Activated naive CD8-positive, alpha-beta T cell treated with anti-CD3 and anti-CD28 coated beads, Interleukin-2, amount 10 ng/mL, durations not matched to agents 7 days and 5 days (primary cell): ENCODE data around the gene ZFYVE19. TPM values are rescaled to one million over a fixed set of nuclear protein-coding genes. Genes with fewer than 3 reads are reported as not detected.

Experiments
- ATAC-seq: fragments of 150-1000 bp; cut with Tn5 transposase; one replicate; pipeline ENCODE4 v1.10.0; 2021; ENCODE audit warnings: low read depth, moderate library complexity
- POLR2A ChIA-PET: fragments of 350-600 bp; sonication (Branson Sonifier 250); formaldehyde crosslinking; loops from one replicate; lab custom pipeline; 2021; ENCODE audit warnings: antibody characterized with exemption; lab: Charles Lee
- DNase-seq: peaks from one replicate; pipeline ENCODE4 v3.0.0; 2021
- H3K27ac Mint-ChIP-seq: one replicate; pipeline ENCODE4 v1.8.0; 2022; ENCODE audit warnings: mild to moderate bottlenecking, mixed read lengths
- H3K27me3 Mint-ChIP-seq: one replicate; pipeline ENCODE4 v1.8.0; 2022; ENCODE audit warnings: mild to moderate bottlenecking, moderate library complexity, mixed read lengths
- H3K36me3 Mint-ChIP-seq: one replicate; pipeline ENCODE4 v1.8.0; 2021; ENCODE audit warnings: mild to moderate bottlenecking, mixed read lengths
- H3K4me1 Mint-ChIP-seq: one replicate; pipeline ENCODE4 v1.8.0; 2021; ENCODE audit warnings: mixed read lengths
- H3K4me3 Mint-ChIP-seq: one replicate; pipeline ENCODE4 v1.8.0; 2022; ENCODE audit warnings: mild to moderate bottlenecking, moderate library complexity, mixed read lengths
- H3K9me3 Mint-ChIP-seq: one replicate; pipeline ENCODE4 v1.8.0; 2021; ENCODE audit warnings: mixed read lengths
- total RNA-seq, 2 experiments: library from RNA; stranded (reverse); gene quantifications; one replicate each; pipeline ENCODE4 v1.2.3, GENCODE V29; 2021

Gene ZFYVE19
- total RNA-seq, 2 experiments from 2014 or later: 30.1 to 31.7 TPM

DNA sequence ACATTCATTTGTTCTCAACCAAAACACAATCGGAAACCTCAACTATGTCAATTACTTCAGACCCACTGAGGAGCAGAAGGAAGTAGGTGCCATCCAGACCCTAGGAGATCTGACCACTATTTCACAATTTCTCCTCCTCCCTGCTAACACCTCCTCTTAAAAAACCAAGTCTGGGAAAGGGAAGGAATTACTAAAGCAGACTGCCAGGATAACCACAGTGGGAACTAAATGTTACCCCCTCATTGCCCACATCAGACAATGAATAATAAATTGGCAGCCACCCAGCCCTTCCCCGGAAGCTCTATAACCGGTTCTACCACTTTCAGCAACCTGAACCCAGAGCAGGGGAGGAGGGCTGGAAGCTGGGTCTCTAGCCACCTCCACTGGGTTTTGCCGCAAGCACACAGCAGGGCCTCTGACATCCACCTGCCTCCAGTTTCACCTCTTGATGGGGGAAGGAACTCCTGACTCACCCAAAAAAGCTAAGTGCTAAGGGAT, 19.5 kb upstream of the ZFYVE19 start:
- no peak for DNase-seq
- H3K9me3 Mint-ChIP-seq: no peaks in the 10 kb centered on the region
- peak; percentile 77 for ATAC-seq
- peak overlapping the region; percentile 25 for H3K4me3 Mint-ChIP-seq
- peaks cover 32% of the 10 kb centered on the region for H3K4me1 Mint-ChIP-seq
- H3K27ac Mint-ChIP-seq: peak overlapping the region; percentile 75
- no peaks in the 10 kb centered on the region for H3K27me3 Mint-ChIP-seq
- H3K36me3 Mint-ChIP-seq: peaks cover 2% of the 10 kb centered on the region
- POLR2A ChIA-PET: interaction anchor here (0.5 to 1.9 kb wide), 4 partner anchors 19 to 93 kb away, joined by 6 to 9 read pairs (median 7); partner anchors contain the start of genes DNAJC17, GCHFR, RAD51 and ZFYVE19

DNA sequence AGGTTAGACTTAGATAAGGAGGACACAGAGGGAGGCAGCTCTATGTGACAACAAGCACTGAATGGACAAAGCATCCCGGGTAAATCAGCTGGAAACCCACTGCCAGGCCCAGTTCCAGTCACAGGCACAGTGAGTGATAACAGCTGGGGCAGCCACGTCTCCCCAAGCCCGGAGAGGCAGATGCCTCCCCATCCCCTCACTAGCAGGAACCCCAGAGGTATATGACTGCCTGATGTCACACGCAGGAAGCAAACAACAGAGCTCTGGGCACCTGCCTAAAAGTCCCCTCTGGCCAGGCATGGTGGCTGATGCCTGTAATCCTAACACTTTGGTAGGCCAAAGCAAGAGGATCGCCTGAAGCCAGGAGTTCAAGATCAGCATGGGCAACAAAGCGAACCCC, 18.9 kb upstream of the ZFYVE19 start:
- Mint-ChIP-seq H3K27ac (peak overlapping the region; percentile 75), H3K9me3 (no peaks in the 10 kb centered on the region), H3K4me1 (peaks cover 26% of the 10 kb centered on the region), H3K27me3 (no peaks in the 10 kb centered on the region), H3K4me3 (peak overlapping the region; percentile 25), H3K36me3 (peaks cover 2% of the 10 kb centered on the region)
- DNase-seq (no peak), ATAC-seq (peak; percentile 38)
- POLR2A ChIA-PET: interaction anchor here (1.4 to 1.9 kb wide), 3 partner anchors 19 to 93 kb away, joined by 7 to 9 read pairs (median 7); partner anchors contain the start of genes DNAJC17, GCHFR, RAD51 and ZFYVE19

DNA sequence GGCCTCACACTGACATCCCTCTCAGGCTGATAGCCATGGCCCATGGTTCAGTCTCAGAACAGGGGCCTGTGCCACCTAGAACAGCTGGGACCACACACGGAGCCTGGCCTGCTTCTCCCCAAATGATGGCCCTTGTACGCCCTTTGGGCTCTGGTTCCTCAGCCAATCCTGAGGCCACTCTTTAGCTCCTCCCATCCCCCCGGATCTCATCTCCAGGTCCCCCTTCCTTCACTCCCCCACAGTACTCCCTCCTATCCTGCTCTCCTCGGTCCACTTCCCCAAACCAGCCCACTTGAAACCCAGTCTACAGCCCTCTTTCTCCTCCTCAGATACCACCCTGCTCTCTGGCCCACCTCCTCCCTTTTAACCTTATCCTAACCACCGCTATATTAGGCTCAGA, 17.8 kb upstream of the ZFYVE19 start:
- ATAC-seq (no peak), DNase-seq (no peak)
- Mint-ChIP-seq H3K36me3 (peaks cover 6% of the 10 kb centered on the region), H3K9me3 (no peaks in the 10 kb centered on the region), H3K27me3 (no peaks in the 10 kb centered on the region), H3K4me3 (no peak overlapping the region), H3K4me1 (peaks cover 23% of the 10 kb centered on the region), H3K27ac (peak overlapping the region; percentile 6)
- POLR2A ChIA-PET: interaction anchor here (0.5 to 1.9 kb wide), 2 partner anchors 25 to 732 kb away, joined by 3 to 7 read pairs; partner anchors contain the start of gene GCHFR

DNA sequence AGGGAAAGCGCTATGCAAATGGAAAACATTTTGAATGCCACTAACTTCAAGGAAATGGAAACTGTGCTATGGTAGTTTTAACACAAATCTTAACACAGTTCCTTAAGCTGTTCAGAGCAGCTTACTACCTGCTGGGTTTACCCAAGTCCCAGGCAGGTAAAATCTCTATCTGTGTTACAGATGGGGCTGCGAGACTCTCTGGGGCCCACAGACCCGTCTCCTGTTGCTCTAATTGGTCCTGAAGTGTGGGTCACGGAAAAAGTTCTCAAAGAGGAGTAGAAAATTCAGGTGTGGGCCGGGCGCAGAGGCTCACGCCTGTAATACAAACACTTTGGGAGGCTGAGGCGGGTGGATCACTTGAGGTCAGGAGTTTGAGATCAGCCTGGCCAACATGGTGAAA, 16.9 kb upstream of the ZFYVE19 start:
- Mint-ChIP-seq H3K36me3 (peaks cover 6% of the 10 kb centered on the region), H3K4me3 (no peak overlapping the region), H3K27ac (no peak overlapping the region), H3K27me3 (no peaks in the 10 kb centered on the region), H3K4me1 (peaks cover 23% of the 10 kb centered on the region), H3K9me3 (no peaks in the 10 kb centered on the region)
- no peak for DNase-seq
- POLR2A ChIA-PET: interaction anchor here (0.6 to 0.7 kb wide), 4 partner anchors 16 to 87 kb away, joined by 3 to 6 read pairs (median 4); no protein-coding TSS in a partner anchor
- no peak for ATAC-seq

DNA sequence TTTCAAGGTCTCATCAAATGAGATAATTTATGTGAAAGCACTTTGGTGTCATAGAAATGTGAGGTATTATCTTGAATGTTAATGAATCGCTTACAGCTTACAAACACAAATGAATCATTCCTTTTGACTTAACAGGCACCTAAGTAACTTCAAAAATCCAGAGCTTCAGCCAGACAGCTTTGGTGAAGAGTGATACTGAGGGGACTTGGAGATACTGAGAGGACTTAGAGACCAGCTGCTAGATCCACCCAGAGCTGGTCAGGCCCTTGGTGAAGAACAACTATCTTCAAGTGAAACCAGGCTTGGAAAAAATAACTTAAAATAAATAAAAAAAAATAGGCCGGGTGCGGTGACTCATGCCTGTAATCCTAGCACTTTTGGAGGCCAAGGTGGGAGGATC, 16.2 kb upstream of the ZFYVE19 start:
- no peak for DNase-seq
- no peak overlapping the region for H3K27ac Mint-ChIP-seq
- H3K27me3 Mint-ChIP-seq: no peaks in the 10 kb centered on the region
- H3K4me3 Mint-ChIP-seq: no peak overlapping the region
- no peaks in the 10 kb centered on the region for H3K9me3 Mint-ChIP-seq
- ATAC-seq: no peak
- H3K4me1 Mint-ChIP-seq: peaks cover 23% of the 10 kb centered on the region
- POLR2A ChIA-PET: no interaction called here
- H3K36me3 Mint-ChIP-seq: peaks cover 6% of the 10 kb centered on the region

DNA sequence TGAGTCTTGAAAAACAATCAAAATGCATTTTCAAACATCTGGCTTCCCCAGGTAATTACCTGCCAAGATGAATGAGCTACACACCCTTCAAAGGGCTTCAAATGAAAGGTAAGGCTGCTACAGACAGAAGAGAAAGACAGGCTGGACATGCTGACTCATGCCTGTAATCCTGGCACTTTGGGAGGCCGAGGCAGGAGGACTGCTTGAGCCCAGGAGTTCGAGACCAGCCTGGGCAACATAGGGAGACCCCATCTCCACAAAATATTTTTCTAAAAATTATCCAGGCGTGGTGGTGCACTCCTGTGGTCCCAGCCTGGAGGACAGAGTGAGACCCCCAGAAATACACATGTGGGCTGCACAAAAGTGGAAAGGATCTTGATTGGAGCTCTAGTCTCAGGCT, 14.5 kb upstream of the ZFYVE19 start:
- H3K27me3 Mint-ChIP-seq: no peaks in the 10 kb centered on the region
- POLR2A ChIA-PET: interaction anchor here (0.6 to 0.7 kb wide), 2 partner anchors 18 to 307 kb away, joined by 3 read pairs; no protein-coding TSS in a partner anchor
- peaks cover 6% of the 10 kb centered on the region for H3K36me3 Mint-ChIP-seq

DNA sequence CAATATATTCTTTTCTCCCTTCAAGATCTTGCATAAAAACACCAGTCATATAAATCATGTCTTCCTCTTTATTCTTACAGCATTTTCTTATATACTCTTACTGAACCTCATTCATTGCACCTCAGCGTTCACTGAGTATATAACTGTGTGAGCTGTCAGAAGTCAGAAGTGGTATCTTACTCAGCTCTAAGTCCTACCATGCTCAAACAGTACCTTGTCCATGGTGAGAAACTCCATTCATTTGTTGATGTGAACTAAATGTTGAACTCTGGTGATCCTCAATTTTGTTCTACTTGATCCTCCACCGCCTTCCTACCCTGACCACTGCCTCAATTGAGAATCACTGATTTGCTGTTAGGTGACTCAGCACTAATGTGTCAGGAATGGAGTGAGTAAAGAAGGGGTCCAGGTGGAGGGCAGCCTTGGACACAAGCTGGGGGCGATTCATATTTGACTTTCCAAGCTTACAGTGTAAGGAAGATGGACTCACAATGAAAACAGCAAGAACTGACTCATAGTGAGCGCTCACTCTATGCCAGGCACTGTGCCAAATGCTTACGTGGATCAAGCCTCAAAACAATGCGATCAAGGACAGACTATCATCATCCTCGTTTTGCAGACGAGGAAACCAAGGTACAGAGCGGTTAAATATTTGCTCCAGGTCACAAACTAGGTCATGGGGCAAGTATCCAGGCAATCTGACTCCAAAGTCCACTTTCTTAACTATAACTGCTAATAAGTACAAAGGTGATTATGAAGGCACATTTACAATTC, 13.5 kb upstream of the ZFYVE19 start:
- Mint-ChIP-seq H3K4me3 (no peak overlapping the region), H3K4me1 (peaks cover 6% of the 10 kb centered on the region), H3K27ac (no peak overlapping the region), H3K9me3 (no peaks in the 10 kb centered on the region), H3K27me3 (no peaks in the 10 kb centered on the region), H3K36me3 (peaks cover 12% of the 10 kb centered on the region)
- DNase-seq (no peak), ATAC-seq (no peak)
- POLR2A ChIA-PET: no interaction called here

More for the DNA sequence above, 14.5 kb upstream of the ZFYVE19 start:
- peaks cover 14% of the 10 kb centered on the region for H3K4me1 Mint-ChIP-seq
- H3K9me3 Mint-ChIP-seq: no peaks in the 10 kb centered on the region
- ATAC-seq (no peak), DNase-seq (no peak)
- no peak overlapping the region for H3K27ac Mint-ChIP-seq
- H3K4me3 Mint-ChIP-seq: no peak overlapping the region

DNA sequence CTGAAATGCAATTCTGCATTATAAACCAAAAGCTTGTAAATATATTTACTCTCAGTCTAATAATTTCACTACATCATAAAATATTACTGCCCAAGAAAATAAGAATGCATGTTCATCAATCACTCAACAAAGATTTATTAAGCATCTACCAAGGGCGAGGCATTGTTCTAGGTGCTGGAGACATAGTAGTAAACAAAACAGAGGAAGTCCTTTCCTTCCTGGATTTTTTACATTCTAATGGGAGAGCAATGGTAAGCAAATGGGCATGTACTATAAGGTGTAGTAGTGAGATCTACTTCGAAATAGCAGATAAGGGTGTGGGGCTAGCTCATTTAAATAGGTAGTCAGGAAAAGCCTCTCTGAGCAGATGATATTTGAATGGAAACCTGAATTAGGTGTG, 10.8 kb upstream of the ZFYVE19 start:
- H3K27ac Mint-ChIP-seq: no peak overlapping the region
- peaks cover under 1% of the 10 kb centered on the region for H3K4me1 Mint-ChIP-seq
- POLR2A ChIA-PET: interaction anchor here (1.4 kb wide), 1 partner anchor 11 kb away, joined by 5 read pairs; the partner anchor contains the start of genes DNAJC17 and ZFYVE19
- DNase-seq (no peak), ATAC-seq (no peak)
- no peaks in the 10 kb centered on the region for H3K27me3 Mint-ChIP-seq
- peaks cover 13% of the 10 kb centered on the region for H3K36me3 Mint-ChIP-seq
- no peak overlapping the region for H3K4me3 Mint-ChIP-seq
- H3K9me3 Mint-ChIP-seq: no peaks in the 10 kb centered on the region

DNA sequence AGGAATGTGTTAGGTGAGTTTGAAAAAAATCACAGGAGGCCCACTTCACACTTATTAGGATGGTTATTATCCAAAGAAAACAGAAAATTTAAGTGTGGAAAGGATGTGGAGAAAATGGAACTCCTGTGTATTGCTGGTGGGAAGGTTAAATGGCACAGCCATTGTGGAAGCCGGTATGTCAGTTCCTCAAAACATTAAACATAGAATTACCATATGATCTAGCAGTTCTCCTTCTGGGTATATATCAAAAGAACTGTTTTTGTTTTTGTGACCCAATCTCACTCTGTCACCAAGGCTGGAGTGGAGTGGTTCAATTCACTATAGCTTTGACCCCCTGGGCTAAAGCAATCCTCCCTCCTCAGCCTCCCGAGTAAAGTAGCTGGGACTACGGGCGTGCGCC, 10.4 kb upstream of the ZFYVE19 start:
- DNase-seq (no peak), ATAC-seq (no peak)
- POLR2A ChIA-PET: interaction anchor here (1.4 kb wide), 1 partner anchor 10 kb away, joined by 5 read pairs; the partner anchor contains the start of genes DNAJC17 and ZFYVE19
- Mint-ChIP-seq H3K4me1 (peaks cover 3% of the 10 kb centered on the region), H3K4me3 (no peak overlapping the region), H3K27me3 (no peaks in the 10 kb centered on the region), H3K36me3 (peaks cover 16% of the 10 kb centered on the region), H3K9me3 (no peaks in the 10 kb centered on the region), H3K27ac (no peak overlapping the region)

DNA sequence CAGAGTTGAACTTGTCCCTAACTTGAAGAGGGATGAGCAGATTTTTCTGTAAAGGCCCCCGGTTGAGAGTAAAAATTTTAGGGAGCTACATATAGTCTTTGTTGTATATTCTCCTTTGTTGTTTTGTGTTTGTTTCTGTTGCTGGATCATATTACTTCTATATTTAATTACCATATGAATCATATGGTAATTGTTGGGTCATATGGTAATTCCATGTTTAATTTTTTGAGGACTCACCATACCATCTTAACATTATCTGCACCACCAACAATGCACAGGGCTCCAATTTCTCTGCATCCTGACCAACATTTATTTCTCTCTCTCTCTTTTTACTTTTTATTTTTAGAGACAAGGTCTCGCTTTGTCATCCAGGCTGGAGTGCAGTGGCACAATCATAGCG, 7.4 kb upstream of the ZFYVE19 start:
- Mint-ChIP-seq H3K4me3 (no peak overlapping the region), H3K4me1 (peaks cover 8% of the 10 kb centered on the region), H3K27me3 (no peaks in the 10 kb centered on the region), H3K27ac (no peak overlapping the region), H3K9me3 (no peaks in the 10 kb centered on the region), H3K36me3 (peaks cover 17% of the 10 kb centered on the region)
- DNase-seq: no peak
- no peak for ATAC-seq
- POLR2A ChIA-PET: interaction anchor here (0.6 kb wide), 1 partner anchor 8 kb away, joined by 3 read pairs; the partner anchor contains the start of genes DNAJC17 and ZFYVE19

DNA sequence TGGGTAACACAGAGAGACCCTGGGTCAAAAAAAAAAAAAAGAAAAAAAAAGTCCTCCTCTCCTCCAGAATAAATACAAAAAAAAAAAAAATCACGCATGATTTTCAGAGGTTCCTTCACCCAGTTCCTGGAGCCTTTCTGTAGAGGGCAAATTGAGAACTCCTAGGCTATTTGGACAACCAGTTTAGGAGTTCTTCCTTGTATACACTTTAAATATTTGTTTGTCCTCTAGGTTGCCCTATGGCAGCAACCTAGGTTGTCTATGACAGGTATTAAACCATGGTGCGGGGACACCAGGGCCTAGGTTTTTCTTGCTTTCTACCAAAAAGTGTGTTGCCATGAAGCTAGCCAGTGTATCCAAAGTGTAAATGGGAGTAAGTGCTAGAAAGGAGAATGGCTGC, 3.8 kb upstream of the ZFYVE19 start:
- Mint-ChIP-seq H3K4me3 (no peak overlapping the region), H3K27ac (no peak overlapping the region), H3K4me1 (peaks cover 15% of the 10 kb centered on the region), H3K36me3 (peaks cover 16% of the 10 kb centered on the region), H3K9me3 (no peaks in the 10 kb centered on the region), H3K27me3 (no peaks in the 10 kb centered on the region)
- DNase-seq: no peak
- ATAC-seq: no peak
- POLR2A ChIA-PET: no interaction called here

DNA sequence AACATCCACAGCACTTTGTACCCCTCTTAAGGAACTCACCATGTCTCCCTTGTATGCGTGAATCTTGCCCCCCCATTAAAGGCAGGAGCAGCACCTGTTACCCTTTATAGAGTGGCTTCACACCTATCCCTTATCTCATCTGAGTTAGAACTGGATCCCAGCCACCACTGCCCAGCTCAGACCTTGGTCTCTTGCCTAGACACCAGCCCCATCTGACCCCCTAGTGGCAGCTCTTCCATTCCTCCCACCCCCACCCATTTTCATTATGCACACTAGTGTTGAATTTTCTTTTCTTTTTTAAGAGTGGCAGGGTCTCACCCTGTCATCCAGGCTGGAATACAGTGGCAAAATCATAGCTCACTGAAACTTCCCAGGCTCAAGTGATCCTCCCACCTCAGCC, 3.2 kb upstream of the ZFYVE19 start:
- DNase-seq (no peak), ATAC-seq (no peak)
- Mint-ChIP-seq H3K4me3 (no peak overlapping the region), H3K9me3 (no peaks in the 10 kb centered on the region), H3K27me3 (no peaks in the 10 kb centered on the region), H3K36me3 (peaks cover 11% of the 10 kb centered on the region), H3K4me1 (peaks cover 21% of the 10 kb centered on the region), H3K27ac (no peak overlapping the region)
- POLR2A ChIA-PET: interaction anchor here (0.6 kb wide), 1 partner anchor 104 kb away, joined by 6 read pairs; no protein-coding TSS in a partner anchor

DNA sequence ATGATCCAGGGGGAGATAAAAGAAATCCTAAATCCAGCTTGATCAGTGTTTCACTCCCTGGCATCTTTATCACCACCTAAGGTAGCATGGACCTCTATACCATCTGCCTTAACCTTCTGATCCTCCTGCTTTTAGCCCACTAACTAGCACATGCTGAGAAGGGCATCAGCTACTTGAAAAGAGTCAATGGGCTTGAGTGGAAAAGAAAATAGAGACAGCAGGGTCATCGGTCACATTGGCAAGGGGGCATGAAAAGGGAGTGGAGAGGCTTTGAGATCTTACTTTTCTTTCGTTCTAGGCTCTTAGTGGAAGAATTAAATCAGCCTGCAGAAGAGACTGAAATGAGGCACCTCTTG, 239 bp upstream of the ZFYVE19 start:
- ATAC-seq (no peak), DNase-seq (no peak)
- POLR2A ChIA-PET: interaction anchor here (0.6 to 1.4 kb wide), 13 partner anchors 7 to 302 kb away, joined by 3 to 9 read pairs (median 3); partner anchors contain the start of genes CHAC1, RAD51 and RPUSD2
- no peaks in the 10 kb centered on the region for H3K27me3 Mint-ChIP-seq
- peaks cover 20% of the 10 kb centered on the region for H3K4me1 Mint-ChIP-seq
- peaks cover 8% of the 10 kb centered on the region for H3K36me3 Mint-ChIP-seq
- H3K4me3 Mint-ChIP-seq: peak overlapping the region; percentile 97
- no peaks in the 10 kb centered on the region for H3K9me3 Mint-ChIP-seq
- H3K27ac Mint-ChIP-seq: peak overlapping the region; percentile 99
